Activated CD4-positive, alpha-beta T cell treated with anti-CD3 and anti-CD28 coated beads, Interleukin-2, amount 50 U/mL, for 48 hours (primary cell): ENCODE measurements around the gene TNRC6C.
A peak's percentile ranks its signal among the peaks of the same experiment; 100 is the strongest.

Experiments used
- DNase-seq, 2 experiments: peaks; one replicate each; pipeline ENCODE4 v3.0.0-alpha.2; 2020

The TNRC6C gene

DNA sequence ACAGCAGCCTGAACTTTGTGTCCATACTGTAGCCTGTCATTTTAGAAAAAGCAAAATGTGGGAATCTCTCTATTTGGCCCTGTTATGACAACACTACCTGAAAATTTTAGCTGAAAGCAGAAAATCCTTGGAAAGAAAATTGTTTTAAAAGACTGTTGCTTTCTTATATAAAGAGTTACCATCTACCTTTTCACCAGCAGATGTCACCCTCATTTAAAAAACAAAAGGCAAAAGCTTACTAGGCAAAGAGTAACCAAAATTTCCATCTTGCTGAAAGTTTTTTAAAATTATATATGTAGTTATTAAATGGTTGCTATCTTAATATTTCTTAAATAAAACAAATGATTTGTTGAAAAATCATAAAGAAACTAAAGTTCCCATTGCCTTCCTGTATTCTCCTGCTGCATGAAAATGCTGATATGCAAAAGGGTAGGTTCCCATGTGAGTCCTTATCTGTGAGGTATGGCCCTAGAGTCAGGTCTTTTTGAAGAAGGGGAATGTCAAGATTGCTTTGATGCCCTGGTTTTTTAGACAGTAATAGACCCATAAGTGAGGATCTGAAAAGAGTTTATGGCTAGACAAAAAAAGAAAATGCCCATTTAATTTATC lies 61.0 kb downstream of the TNRC6C start:
- no peak for DNase-seq

GRCh38 chr17:78019976-78020716 lies 61.6 kb downstream of the TNRC6C start:
- no peak for DNase-seq

DNA sequence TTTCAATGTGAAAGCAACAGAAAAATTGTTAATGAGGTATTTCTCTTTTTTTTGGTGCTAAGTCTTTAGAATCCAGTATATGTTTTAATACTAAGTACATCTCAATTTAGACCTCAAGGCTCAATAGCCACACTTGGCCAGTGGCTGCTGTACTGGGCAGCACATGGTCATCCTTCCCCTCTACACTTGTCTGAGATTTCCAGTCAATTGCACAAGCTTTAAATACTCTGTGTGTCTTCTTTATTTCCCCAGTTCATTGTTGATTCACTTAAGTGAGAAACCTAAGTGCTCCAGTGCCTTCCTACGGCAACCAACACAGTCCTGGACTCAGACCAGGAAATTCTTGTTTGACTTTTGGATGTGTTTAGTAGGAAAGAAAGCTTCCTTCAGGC lies 62.2 kb downstream of the TNRC6C start:
- no peak for DNase-seq

DNA sequence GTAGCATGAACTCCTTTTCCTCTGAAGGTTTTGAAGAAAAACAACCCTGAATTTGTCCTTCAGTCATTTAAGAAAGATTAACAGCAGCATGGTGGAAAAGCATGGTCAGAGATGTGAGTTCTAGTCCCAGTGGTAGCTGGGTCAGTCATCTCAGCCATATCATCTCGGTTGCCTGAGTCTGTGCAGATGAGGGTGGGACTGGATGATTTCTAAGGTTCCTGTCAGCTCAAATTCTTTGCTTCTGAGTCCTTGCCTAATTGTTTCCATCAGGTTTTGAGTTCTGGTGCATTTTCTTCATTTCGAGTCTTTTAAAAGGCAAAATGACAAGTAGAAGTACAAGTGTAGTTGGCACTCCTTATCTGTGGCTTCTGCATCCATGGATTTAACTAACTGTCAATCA lies 63.9 kb downstream of the TNRC6C start:
- DNase-seq: no peak

DNA sequence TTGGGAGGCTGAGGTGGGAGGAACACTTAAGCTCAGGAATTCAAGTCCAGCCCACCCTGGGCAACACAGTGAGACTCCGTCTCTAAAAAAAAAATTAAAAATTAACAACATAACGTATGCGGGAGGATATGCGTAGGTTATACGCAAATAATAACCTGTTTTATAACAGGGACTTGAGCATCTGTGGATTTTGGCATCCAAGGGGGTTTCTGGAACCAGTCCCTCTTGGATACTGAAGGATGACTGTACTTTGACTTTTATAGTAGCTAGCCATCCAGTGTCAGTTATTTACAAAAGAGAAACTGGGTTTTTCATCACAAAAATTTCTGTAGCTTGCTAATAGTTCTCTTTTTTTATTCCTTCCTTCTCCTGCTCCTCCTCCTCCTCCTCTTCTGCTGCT lies 64.5 kb downstream of the TNRC6C start:
- no peak for DNase-seq

DNA sequence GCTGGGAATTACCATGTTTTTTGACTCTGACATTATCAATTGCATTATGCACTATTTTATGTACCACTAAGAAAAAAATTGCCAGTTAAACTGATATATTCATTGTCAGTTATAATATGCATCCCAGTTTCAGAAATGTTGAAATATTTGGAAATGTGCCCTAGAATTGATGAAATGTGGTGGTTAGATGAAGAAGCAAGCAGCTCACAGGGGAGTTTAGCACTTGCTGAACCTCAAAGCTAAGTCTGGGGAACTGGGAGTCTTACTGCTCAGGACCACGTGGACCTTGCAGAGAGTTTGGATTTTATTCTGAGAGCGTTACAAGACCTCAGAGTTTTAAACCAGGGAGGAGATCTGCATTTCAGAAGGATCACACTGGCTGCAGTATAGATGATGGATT lies 67.9 kb downstream of the TNRC6C start:
- DNase-seq: no peak

GRCh38 chr17:78027121-78027520 lies 68.6 kb downstream of the TNRC6C start:
- DNase-seq: no peak

GRCh38 chr17:78029697-78030096 lies 71.2 kb downstream of the TNRC6C start:
- DNase-seq: no peak

DNA sequence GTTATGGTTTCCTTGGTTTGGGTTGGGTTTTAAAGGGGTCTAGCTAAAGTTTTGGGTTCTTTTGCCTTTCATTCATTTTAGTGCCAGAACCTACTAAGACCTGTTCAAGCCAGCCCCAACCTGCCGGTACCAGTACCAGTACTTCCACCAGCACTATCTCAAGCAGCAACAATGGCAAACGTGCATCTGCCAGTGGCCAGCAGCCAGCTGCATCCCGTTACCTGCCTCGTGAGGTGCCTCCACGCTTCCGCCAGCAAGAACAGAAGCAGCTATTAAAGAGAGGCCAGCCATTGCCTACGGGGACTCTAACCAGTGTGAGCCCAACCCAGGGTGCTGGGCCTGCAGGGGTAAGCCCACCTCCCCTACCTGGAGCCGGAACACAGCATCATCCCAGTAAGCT lies 72.9 kb downstream of the TNRC6C start:
- no peak for DNase-seq

- DNase-seq: no peak
Measured at GRCh38 chr17:78032166-78032565, 73.7 kb downstream of the TNRC6C start.

GRCh38 chr17:78034429-78035091 lies 76.1 kb downstream of the TNRC6C start:
- DNase-seq: no peak

DNA sequence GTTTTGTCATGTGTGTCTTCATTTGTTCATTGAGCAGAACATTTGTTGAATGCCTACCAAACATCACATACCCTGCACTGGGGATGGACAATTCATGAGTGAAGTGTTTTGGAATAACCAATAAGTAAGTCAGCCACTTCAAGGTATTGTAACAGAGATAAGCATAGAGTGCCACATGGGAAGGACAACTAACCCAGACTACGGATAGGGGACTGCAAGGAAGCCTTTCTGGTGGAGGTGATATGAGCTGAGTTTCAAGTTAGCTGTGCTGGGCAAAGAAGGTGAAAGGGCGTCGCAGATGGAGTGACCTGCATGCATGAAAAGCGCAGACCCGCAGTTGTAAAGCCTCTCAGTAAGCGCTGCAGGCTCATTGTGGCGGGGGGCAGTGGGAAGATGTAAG lies 78.8 kb downstream of the TNRC6C start:
- no peak for DNase-seq

GRCh38 chr17:78038748-78039288 lies 80.3 kb downstream of the TNRC6C start:
- DNase-seq: no peak

DNA sequence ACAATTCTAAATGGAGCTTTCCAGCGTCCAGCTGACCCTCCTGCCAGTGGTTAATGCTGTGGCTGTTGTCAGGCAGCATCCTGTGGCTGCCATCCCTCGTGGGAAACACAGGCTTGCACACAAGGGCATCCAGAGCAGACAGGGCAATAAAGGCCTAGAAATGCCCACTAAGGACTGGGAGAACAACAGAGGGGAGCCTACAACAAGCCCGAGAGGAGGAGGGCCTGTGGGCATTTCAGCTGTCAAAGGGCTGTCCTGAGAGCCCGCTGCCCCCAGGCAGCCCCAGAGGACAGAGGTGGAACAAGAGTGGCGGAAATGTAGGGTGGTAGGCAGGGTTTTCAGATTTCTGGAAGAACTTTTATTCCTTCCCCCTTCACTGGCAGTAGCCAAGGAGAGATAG lies 81.1 kb downstream of the TNRC6C start:
- DNase-seq: no peak

DNA sequence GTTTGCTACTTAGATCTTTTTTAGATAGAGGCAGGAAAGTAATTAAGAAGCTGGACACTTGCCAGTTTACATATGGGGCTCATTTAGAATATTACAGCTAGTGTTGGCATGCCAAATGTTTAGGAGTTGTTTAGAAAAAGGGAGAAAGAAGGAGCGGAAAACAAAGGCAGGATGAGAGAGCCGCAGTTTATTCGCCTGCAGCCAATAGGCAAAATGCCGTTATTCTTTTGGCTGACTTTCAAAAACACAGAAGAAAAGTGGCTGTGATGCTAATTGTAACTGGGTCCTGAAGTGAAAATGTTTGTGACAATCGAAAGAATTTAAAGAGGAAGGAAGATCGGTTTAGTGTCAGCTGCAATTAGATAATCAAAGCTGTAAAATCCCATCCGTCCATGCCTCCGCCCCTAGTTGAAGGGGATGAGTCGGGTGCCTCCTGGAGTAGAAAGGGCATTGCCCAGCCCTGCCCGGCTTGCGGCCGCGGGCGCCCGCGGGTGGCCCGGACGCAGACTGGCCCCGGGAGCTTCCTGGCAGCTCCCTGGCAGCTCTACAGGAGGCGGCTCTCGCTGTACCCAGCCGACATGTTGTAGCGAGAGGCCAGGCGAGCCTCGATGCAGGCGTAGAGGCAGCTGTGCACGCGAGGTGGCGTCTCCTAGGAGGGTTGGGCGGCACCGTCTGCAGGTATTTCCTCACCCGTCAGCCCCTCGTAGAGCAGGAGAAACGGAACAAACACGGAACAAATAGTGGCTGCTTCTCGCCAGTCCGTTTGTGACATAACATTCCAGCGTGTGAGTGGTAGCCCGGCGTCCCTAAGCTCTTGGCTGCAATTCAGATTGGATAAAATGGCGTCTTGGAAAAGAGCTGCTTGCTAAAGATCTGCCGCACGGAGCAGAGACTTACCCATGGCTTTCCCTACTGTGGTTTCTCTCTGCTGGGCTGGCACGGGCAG lies 82.2 kb downstream of the TNRC6C start:
- peak; percentile 18 to 27 for DNase-seq

DNA sequence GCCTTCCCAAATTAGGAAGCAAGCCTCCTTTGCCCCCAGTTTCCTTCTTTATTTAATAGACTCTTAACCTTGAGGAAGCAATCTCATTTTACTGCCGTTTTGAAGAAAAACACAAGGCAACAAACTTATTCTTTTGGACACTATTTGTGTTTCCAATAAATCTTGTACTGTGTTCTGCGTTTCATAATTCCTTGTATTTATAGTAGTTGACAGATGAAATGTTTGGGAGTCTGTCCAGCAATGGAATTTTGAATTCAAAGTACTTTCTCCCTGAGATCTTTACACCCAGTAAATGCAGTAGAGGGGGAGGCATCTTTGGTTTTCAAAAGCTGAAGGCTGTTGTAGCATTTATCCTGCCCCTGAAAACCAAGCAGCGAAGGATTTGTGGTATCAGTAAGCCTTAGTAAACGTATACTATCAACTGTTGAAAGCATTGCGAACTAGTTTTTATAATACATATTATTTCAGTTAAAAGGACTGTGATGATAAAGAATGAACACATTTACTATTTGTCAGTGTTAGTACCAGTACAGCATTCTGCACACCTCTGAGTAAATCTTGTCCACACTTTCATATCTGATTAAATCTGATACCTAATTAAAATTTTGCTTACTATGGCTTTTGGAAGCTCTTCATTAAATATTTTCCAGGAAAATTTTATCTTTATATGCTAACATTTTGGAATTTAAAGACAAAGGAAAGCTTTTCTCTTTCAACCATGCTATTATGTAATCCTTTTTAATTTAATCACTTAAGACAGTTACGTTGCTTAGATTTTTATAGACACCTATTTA lies 83.1 kb downstream of the TNRC6C start:
- no peak for DNase-seq

GRCh38 chr17:78042542-78042941 lies 84.0 kb downstream of the TNRC6C start:
- DNase-seq: no peak

- DNase-seq: no peak
Measured at GRCh38 chr17:78043031-78043430, 84.5 kb downstream of the TNRC6C start.

GRCh38 chr17:78044280-78044835 lies 85.9 kb downstream of the TNRC6C start:
- no peak for DNase-seq

DNA sequence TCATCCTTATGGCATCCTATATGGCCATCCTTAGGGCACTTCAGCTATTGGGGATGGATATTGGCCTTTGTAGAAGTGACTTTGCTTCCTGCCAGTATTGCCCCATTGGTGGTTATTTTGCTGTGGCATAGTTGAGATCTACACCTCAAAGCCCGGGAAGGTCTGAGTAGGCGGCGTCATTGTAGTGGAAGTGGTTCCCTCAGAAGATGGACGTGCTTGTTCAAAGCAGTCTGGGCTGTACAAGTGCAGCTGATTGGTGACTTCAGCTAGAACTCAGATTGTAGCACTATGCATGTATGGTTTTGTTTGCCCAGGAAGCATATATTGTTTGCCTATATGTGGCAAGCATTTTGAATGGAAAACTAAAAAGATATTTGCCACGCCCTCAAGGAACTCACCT lies 86.8 kb downstream of the TNRC6C start:
- DNase-seq: no peak

- no peak for DNase-seq
Measured at GRCh38 chr17:78046923-78047322, 88.4 kb downstream of the TNRC6C start.
